K562 (cell line): Measurements from ENCODE around the gene MAP1S. TPM values are rescaled to one million over a fixed set of nuclear protein-coding genes. Genes with fewer than 3 reads are reported as not detected.

Experiments
- ARNT ChIP-seq, 2 experiments: fragments of 450-650 bp; IDR thresholded peaks; 2 replicates each; pipeline ENCODE4 v1.6.1; 2016; ENCODE audit warnings: mild to moderate bottlenecking in 1 of 2
- KLF1 ChIP-seq: fragments of 450-650 bp; IDR thresholded peaks from 2 replicates; pipeline ENCODE4 v1.6.1; 2016; ENCODE audit warnings: missing genetic modification characterization, missing compliant biosample characterization
- RBM25 ChIP-seq: fragments of 200-400 bp; formaldehyde crosslinking; IDR thresholded peaks from 2 replicates; pipeline ENCODE4 v1.6.1; 2018; ENCODE audit warnings: low read length, low read depth, moderate library complexity; ENCODE audit not compliant: severe bottlenecking
- SIX5 ChIP-seq, 2 experiments: IDR thresholded peaks; 2 replicates each; pipeline ENCODE4 v1.6.1; 2011; ENCODE audit warnings: low read length in 2 of 2, borderline replicate concordance in 1 of 2, low read depth in 1 of 2, mild to moderate bottlenecking in 1 of 2, moderate library complexity in 1 of 2; ENCODE audit not compliant: insufficient read depth in 1 of 2
- TEAD4 ChIP-seq, 2 experiments: sonication (generic) in 1 of 2; formaldehyde crosslinking in 1 of 2; IDR thresholded peaks; 2 replicates each; pipeline versions ENCODE4 v1.6.1 to v1.8.0; 2012 to 2022; ENCODE audit warnings: borderline replicate concordance in 1 of 2, inconsistent platforms in 1 of 2, low read length in 1 of 2, mild to moderate bottlenecking in 1 of 2, missing genetic modification reagents in 1 of 2
- TOE1 ChIP-seq, 2 experiments: fragments of 450-650 bp in 1 of 2; sonication (generic) in 1 of 2; formaldehyde crosslinking in 1 of 2; IDR thresholded peaks; 2 replicates each; pipeline versions ENCODE4 v1.7.1 to v1.8.0; 2016 to 2022; ENCODE audit warnings: borderline replicate concordance in 2 of 2, mild to moderate bottlenecking in 2 of 2, antibody characterized with exemption in 1 of 2, inconsistent platforms in 1 of 2, low read depth in 1 of 2, missing genetic modification reagents in 1 of 2, moderate library complexity in 1 of 2
- ZFP36 ChIP-seq: fragments of 150-350 bp; IDR thresholded peaks from 2 replicates; pipeline ENCODE4 v1.6.1; 2018; ENCODE audit warnings: low read length, low read depth; ENCODE audit not compliant: partially characterized antibody
- ZNF668 ChIP-seq: fragments of 250-450 bp; sonication (Bioruptor Pico); IDR thresholded peaks from 2 replicates; pipeline ENCODE4 v1.8.0; 2022; ENCODE audit warnings: mild to moderate bottlenecking, inconsistent platforms
- ZNF76 ChIP-seq: fragments of 250-450 bp; sonication (Bioruptor Pico); IDR thresholded peaks from 2 replicates; pipeline ENCODE4 v1.4.0; 2020; ENCODE audit warnings: mild to moderate bottlenecking, moderate library complexity, borderline replicate concordance
- ZNF785 ChIP-seq: fragments of 250-450 bp; sonication (Bioruptor Pico); IDR thresholded peaks from 2 replicates; pipeline ENCODE4 v1.4.0; 2020; ENCODE audit warnings: mild to moderate bottlenecking
- polyA plus RNA-seq, 8 experiments: library from polyadenylated mRNA; depleted of rRNA in 4 of 8; stranded (reverse) in 5 of 8; unstranded in 3 of 8; fragments of >200 nt; fragmentation: Nextera tagmentation in 2 of 8; fragmentation: Illumina TruSeq in 1 of 8; extraction: Ambion mirVana in 2 of 8; extraction: Trizol in 1 of 8; gene quantifications; 2 replicates each; pipeline versions ENCODE4 v1.2.1 to v1.2.3, GENCODE V29; 2011 to 2014; ENCODE audit warnings: inconsistent platforms in 1 of 8, missing spikeins in 1 of 8
- total RNA-seq, 7 experiments: library from RNA; depleted of rRNA in 6 of 7; stranded (reverse); fragments of >200 nt in 6 of 7; fragmentation: Illumina TruSeq in 2 of 7; extraction: Trizol in 2 of 7; gene quantifications; 2 replicates each; pipeline versions ENCODE4 v1.2.1 to v1.2.3, GENCODE V29; 2011 to 2021; ENCODE audit warnings: low replicate concordance in 1 of 7
- TF ChIP-seq, protein P1 (sequence below), 2 experiments: fragments of 450-650 bp in 1 of 2; sonication (generic) in 1 of 2; formaldehyde crosslinking in 1 of 2; IDR thresholded peaks in 1 of 2; conservative IDR thresholded peaks in 1 of 2; 2 replicates each; pipeline versions ENCODE4 v1.6.1 to v1.8.1; 2016 to 2023; ENCODE audit warnings: mild to moderate bottlenecking in 2 of 2, moderate library complexity in 2 of 2, inconsistent platforms in 1 of 2, missing genetic modification reagents in 1 of 2
- TF ChIP-seq, protein P2 (sequence below): fragments of 250-450 bp; sonication (Bioruptor Pico); IDR thresholded peaks from 2 replicates; pipeline ENCODE4 v1.5.0; 2020; ENCODE audit warnings: mild to moderate bottlenecking
- TF ChIP-seq, protein P3 (sequence below): conservative IDR thresholded peaks from 2 replicates; pipeline ENCODE4 v1.6.1; 2011; ENCODE audit warnings: low read depth, mild to moderate bottlenecking, low read length; ENCODE audit not compliant: control insufficient read depth
- TF ChIP-seq, protein P4 (sequence below), 2 experiments: IDR thresholded peaks; 2 replicates each; pipeline ENCODE4 v1.6.1; 2011; ENCODE audit warnings: borderline replicate concordance in 1 of 2, control low read depth in 1 of 2, low read depth in 1 of 2, low read length in 1 of 2, mild to moderate bottlenecking in 1 of 2, mixed read lengths in 1 of 2, moderate library complexity in 1 of 2; ENCODE audit not compliant: insufficient read depth in 1 of 2, insufficient read length in 1 of 2, poor library complexity in 1 of 2, severe bottlenecking in 1 of 2; ENCODE audit errors: extremely low read depth in 1 of 2
- TF ChIP-seq, protein P5 (sequence below): IDR thresholded peaks from 2 replicates; pipeline ENCODE4 v1.6.1; 2012; ENCODE audit warnings: low read depth, low read length, improper control_type of control experiment, borderline replicate concordance

MAP1S gene
- total and polyA plus RNA-seq, 9 of the 15 experiments (the other 6 are each of a cell fraction or from before 2014, with no cell fraction given): 2.0 to 81.0 (median 9.5) TPM

DNA sequence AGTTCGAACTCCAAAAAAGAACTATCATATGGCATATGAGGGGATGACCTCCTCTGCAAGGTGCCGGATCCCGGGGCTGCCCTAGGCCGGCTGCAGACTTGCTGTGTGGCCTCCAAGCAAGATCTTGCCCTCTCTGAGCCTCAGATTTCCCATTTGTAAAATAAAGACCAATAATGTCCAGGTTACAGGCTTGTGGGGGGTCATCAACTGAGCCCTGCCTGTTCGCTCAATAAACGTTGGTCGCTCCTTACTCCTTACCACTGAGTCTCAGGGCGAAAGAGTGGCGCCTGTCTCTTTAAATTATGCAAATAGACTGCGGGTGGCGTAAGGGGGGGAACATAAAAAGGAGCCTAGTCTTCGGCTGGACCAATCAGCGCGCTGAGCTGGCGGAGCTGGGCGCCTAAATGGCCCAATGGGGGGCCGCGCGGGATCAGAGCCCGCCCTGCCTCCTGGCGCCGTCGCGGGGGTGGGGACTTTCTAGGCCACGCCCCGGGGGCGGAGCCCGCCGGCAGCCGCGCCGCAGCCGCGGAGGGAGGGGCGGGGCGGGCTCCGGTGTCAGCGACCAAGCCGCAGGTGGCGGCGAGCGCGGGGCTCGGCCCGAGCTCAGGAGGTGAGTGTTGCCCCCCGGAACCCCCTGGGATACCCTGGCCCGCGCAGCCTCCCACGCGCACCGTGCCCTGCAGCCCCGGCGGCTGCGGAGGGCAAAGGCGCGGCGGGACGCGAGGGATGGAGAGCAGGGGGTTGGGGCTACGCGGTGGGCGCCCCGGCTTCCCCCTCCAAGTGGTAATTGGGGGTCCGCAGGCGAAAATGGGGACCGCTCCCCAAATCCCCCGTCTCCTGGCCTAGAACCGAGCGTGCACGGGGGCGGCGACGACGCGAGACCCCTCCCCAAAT, 28.2 kb downstream of the MAP1S start (continued):
- TF ChIP-seq, protein P1, sequence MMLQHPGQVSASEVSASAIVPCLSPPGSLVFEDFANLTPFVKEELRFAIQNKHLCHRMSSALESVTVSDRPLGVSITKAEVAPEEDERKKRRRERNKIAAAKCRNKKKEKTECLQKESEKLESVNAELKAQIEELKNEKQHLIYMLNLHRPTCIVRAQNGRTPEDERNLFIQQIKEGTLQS (IDR thresholded peaks at IDR 0.05): no peak
- TF ChIP-seq, protein P1 (CRISPR knock-in tag; conservative IDR thresholded peaks at IDR 0.05): no peak
- TF ChIP-seq KLF1 (tag) (no peak), TOE1 (IDR thresholded peaks at IDR 0.05; ENCODE audit: borderline replicate concordance) (peak; percentile 85), TOE1 (CRISPR knock-in tag; IDR thresholded peaks at IDR 0.05; ENCODE audit: borderline replicate concordance, low read depth) (no peak), ZNF668 (CRISPR knock-in tag) (no peak), RBM25 (peak; percentile 89), ZNF785 (CRISPR knock-in tag) (no peak), ZNF76 (CRISPR knock-in tag) (no peak), TEAD4 (IDR thresholded peaks at IDR 0.05; ENCODE audit: low read length) (0 out of 2 replicates have a peak, but pooled peaks have one; percentile 24), TEAD4 (CRISPR knock-in tag; IDR thresholded peaks at IDR 0.05; ENCODE audit: borderline replicate concordance) (no peak), ZFP36 (peak; percentile 96), SIX5 (IDR thresholded peaks at IDR 0.05; ENCODE audit: borderline replicate concordance in 1 of 2, insufficient read depth in 1 of 2, low read depth in 1 of 2, low read length in 2 of 2) (no peak), ARNT (IDR thresholded peaks at IDR 0.05) (peak in 1 of 2 experiments; percentile 81; a peak in 1 of 4 replicates)
- TF ChIP-seq, protein P2, sequence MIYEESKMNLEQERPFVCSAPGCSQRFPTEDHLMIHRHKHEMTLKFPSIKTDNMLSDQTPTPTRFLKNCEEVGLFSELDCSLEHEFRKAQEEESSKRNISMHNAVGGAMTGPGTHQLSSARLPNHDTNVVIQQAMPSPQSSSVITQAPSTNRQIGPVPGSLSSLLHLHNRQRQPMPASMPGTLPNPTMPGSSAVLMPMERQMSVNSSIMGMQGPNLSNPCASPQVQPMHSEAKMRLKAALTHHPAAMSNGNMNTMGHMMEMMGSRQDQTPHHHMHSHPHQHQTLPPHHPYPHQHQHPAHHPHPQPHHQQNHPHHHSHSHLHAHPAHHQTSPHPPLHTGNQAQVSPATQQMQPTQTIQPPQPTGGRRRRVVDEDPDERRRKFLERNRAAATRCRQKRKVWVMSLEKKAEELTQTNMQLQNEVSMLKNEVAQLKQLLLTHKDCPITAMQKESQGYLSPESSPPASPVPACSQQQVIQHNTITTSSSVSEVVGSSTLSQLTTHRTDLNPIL: no peak
- TF ChIP-seq, protein P3, sequence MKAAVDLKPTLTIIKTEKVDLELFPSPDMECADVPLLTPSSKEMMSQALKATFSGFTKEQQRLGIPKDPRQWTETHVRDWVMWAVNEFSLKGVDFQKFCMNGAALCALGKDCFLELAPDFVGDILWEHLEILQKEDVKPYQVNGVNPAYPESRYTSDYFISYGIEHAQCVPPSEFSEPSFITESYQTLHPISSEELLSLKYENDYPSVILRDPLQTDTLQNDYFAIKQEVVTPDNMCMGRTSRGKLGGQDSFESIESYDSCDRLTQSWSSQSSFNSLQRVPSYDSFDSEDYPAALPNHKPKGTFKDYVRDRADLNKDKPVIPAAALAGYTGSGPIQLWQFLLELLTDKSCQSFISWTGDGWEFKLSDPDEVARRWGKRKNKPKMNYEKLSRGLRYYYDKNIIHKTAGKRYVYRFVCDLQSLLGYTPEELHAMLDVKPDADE: no peak
- TF ChIP-seq, protein P4, sequence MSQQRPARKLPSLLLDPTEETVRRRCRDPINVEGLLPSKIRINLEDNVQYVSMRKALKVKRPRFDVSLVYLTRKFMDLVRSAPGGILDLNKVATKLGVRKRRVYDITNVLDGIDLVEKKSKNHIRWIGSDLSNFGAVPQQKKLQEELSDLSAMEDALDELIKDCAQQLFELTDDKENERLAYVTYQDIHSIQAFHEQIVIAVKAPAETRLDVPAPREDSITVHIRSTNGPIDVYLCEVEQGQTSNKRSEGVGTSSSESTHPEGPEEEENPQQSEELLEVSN (IDR thresholded peaks at IDR 0.05; ENCODE audit: borderline replicate concordance in 1 of 2, extremely low read depth in 1 of 2, insufficient read depth in 1 of 2, insufficient read length in 1 of 2, low read depth in 1 of 2, low read length in 1 of 2, poor library complexity in 1 of 2, severe bottlenecking in 1 of 2): peak in 1 of 2 experiments; percentile 61
- TF ChIP-seq, protein P5, sequence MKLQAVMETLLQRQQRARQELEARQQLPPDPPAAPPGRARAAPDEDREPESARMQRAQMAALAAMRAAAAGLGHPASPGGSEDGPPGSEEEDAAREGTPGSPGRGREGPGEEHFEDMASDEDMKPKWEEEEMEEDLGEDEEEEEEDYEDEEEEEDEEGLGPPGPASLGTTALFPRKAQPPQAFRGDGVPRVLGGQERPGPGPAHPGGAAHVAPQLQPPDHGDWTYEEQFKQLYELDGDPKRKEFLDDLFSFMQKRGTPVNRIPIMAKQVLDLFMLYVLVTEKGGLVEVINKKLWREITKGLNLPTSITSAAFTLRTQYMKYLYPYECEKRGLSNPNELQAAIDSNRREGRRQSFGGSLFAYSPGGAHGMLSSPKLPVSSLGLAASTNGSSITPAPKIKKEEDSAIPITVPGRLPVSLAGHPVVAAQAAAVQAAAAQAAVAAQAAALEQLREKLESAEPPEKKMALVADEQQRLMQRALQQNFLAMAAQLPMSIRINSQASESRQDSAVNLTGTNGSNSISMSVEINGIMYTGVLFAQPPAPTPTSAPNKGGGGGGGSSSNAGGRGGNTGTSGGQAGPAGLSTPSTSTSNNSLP: no peak
